ENCODE results near the gene NTM.

NTM gene

DNA sequence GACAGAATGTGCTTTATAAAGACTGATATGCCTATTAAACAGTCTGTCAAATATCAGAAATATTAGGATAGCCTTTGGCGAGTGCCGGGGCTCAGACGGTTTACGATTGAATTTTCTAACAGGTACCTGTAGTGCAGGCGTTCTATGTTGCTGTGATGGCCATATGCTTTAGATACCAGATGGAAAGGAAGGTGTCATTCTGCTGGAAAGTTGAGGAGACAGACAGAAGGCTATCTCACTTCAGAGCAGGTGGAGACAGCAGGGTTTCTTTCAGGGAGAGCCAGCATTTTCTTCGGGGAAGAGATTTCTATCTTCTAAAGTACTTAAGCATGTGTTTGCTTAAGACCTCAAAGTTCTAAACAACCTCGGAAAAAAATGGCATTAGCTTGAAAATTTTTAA is 415.4 kb downstream of the NTM start:
- FAIRE-seq = no peak
- DNase-seq (ENCODE audit: insufficient read length) = no peak
- TF ChIP-seq POLR2A (IDR thresholded peaks at IDR 0.05; ENCODE audit: low read depth, low read length) (no peak), POLR2AphosphoS5 (IDR thresholded peaks at IDR 0.05; ENCODE audit: low read depth, low read length) (no peak), TAF1 (IDR thresholded peaks at IDR 0.05; ENCODE audit: borderline replicate concordance, low read depth, low read length) (no peak)

DNA sequence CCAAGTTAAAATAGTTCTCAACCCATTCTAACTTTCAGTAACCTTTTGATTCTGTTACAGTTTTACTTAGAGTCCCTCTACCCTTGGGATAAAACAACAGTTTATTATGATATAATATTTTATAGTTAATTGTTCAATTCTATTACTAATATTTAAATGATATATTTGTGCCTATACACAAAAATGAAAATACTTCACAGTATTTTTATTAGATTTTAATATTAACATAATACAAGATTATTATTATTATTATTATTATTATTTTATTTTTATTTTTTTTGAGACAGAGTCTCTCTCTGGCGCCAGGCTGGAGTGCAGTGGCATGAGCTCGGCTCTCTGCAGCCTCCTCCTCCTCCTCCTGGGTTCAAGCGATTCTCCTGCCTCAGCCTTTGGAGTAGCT is 416.7 kb downstream of the NTM start:
- DNase-seq (ENCODE audit: insufficient read length) = no peak
- no peak for FAIRE-seq
- TF ChIP-seq POLR2AphosphoS5 (IDR thresholded peaks at IDR 0.05; ENCODE audit: low read depth, low read length) (no peak), POLR2A (IDR thresholded peaks at IDR 0.05; ENCODE audit: low read depth, low read length) (no peak), TAF1 (IDR thresholded peaks at IDR 0.05; ENCODE audit: borderline replicate concordance, low read depth, low read length) (no peak)

DNA sequence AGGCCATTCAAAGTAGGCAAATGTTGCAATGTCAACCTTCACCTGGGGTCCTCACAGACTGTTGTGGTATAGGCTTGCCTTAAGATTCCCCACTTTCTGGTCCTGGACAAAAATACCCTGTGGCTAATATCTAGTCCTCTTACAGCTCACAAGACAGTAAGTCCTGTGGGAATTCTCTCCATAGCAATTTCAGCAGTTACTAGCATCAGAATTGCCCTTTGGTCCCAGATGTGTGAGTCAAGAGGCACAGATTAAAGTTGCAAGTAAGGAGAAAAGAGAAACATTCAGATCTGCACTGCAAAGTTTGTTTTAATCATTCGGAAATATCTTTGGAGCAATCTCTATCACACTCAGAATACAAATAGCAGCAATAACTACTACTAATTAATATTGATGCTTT is 420.2 kb downstream of the NTM start:
- DNase-seq (ENCODE audit: insufficient read length) = no peak
- no peak for FAIRE-seq
- TF ChIP-seq POLR2A (IDR thresholded peaks at IDR 0.05; ENCODE audit: low read depth, low read length) (no peak), POLR2AphosphoS5 (IDR thresholded peaks at IDR 0.05; ENCODE audit: low read depth, low read length) (no peak), TAF1 (IDR thresholded peaks at IDR 0.05; ENCODE audit: borderline replicate concordance, low read depth, low read length) (no peak)

DNA sequence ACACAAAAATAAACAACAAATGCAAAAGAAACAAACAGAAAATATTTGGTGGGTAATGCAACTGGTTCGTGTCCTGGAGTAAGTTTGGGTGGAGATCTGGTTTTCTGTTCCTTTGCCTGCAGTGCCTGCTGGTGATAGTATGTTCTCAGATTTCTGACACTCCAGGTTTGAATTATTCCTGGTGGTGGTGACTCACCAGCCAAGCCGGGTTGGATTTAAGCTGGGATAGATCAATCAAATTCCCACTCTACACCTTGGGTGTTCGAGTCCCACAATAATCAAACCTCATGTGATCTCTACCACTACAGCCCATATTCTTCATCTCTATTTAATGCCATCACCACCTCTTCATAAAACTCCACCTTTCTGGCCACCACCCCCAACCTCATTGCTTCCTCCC is 421.8 kb downstream of the NTM start:
- no peak for DNase-seq (ENCODE audit: insufficient read length)
- no peak for FAIRE-seq
- TF ChIP-seq TAF1 (IDR thresholded peaks at IDR 0.05; ENCODE audit: borderline replicate concordance, low read depth, low read length) (no peak), POLR2A (IDR thresholded peaks at IDR 0.05; ENCODE audit: low read depth, low read length) (no peak), POLR2AphosphoS5 (IDR thresholded peaks at IDR 0.05; ENCODE audit: low read depth, low read length) (no peak)

DNA sequence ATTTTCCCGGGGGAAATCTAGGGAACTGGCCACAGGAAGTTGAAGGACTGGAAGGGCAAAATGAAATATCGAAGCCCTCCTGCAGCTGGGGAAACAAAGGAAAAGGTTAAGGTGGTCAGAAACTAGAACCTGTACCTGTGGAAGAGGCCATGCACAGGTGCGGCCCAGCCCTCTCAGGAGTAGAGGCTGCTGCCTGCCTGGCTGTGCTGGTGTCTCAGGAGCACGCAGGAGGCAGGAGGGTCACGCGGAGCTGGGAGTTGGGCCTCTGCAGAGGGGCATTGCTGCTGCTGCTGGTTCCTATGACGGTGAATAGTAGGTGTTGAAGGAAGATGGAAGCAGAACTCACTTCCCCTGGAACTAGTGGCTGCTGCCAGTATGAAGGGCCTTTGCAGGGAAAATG is 425.7 kb downstream of the NTM start:
- FAIRE-seq = no peak
- no peak for DNase-seq (ENCODE audit: insufficient read length)
- no peak for TF ChIP-seq TAF1 (IDR thresholded peaks at IDR 0.05; ENCODE audit: borderline replicate concordance, low read depth, low read length)
- no peak for TF ChIP-seq POLR2A (IDR thresholded peaks at IDR 0.05; ENCODE audit: low read depth, low read length)
- no peak for TF ChIP-seq POLR2AphosphoS5 (IDR thresholded peaks at IDR 0.05; ENCODE audit: low read depth, low read length)

DNA sequence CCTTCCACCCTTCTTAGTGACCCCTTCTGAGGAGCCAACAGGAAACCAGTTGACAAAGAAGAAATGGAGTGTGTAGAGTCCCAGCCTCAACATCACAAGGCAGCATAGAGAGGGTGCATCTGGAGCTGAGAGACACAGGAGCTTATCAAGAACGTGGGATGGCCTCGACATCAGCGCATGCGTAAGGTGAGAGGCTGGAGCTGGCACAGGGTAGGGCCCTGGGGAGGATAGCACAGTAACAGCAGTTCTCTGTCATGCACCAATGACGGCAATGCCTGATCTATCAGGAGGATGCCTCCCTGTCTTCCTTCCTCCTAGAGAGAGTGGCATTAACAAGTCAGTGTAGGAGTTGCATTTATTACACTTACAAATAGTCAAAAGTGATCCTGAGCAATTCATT is 426.1 kb downstream of the NTM start:
- no peak for TF ChIP-seq TAF1 (IDR thresholded peaks at IDR 0.05; ENCODE audit: borderline replicate concordance, low read depth, low read length)
- no peak for TF ChIP-seq POLR2A (IDR thresholded peaks at IDR 0.05; ENCODE audit: low read depth, low read length)
- no peak for TF ChIP-seq POLR2AphosphoS5 (IDR thresholded peaks at IDR 0.05; ENCODE audit: low read depth, low read length)
- FAIRE-seq = no peak
- no peak for DNase-seq (ENCODE audit: insufficient read length)

DNA sequence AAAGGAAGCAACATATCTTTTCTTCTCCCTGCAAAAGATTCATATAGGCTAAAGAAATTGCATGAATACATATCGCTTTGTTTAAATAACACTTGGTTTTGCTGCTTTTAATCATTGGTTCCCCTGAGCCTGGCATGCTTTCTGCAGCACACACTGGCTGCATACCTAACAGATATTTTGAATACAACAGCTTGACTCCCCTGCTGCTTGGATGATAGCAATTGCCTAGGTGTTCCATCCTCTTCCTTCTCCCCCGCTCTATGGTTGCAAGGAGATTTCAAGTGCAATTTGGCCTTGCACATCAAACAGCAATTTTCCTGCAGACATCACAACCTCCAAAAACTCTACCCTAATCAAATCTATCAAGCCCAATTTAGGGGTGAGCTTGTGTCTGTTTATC is 430.0 kb downstream of the NTM start:
- DNase-seq (ENCODE audit: insufficient read length) (no peak), FAIRE-seq (no peak)
- TF ChIP-seq POLR2AphosphoS5 (IDR thresholded peaks at IDR 0.05; ENCODE audit: low read depth, low read length) (no peak), TAF1 (IDR thresholded peaks at IDR 0.05; ENCODE audit: borderline replicate concordance, low read depth, low read length) (no peak), POLR2A (IDR thresholded peaks at IDR 0.05; ENCODE audit: low read depth, low read length) (no peak)

DNA sequence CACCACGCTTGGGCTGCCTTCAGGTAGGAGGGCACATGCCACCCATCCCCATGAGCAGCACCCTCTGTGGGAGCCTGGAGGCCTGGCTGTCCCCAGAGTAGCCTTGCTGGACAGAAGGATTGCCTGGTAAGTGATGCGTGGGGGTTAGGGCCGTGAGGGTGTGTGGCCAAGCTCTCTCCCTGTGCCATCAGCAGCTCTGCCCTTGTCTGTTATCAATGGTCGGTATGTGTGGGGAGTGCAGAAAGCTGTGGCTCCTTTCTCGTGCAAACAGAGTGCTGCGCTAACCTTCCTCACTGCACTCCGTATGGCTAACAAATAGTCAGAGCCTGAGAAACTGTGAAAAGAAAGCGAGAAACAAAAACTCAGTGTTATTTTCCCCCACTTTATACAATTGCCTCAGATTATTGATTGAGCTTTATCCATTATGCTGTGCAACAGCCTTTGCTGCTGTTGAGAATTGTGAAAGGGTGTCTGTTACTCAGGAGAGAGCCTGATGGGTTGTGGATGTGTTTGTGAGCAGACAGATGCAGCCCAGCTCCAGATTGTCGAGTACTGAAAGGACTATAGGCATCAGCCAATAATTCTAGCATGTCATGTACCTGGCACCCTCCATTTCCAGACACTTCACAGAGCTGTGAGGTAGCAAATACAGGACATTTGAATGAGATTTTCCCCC is 432.2 kb downstream of the NTM start:
- no peak for FAIRE-seq
- TF ChIP-seq POLR2A (IDR thresholded peaks at IDR 0.05; ENCODE audit: low read depth, low read length) (no peak), TAF1 (IDR thresholded peaks at IDR 0.05; ENCODE audit: borderline replicate concordance, low read depth, low read length) (no peak), POLR2AphosphoS5 (IDR thresholded peaks at IDR 0.05; ENCODE audit: low read depth, low read length) (no peak)
- no peak for DNase-seq (ENCODE audit: insufficient read length)

DNA sequence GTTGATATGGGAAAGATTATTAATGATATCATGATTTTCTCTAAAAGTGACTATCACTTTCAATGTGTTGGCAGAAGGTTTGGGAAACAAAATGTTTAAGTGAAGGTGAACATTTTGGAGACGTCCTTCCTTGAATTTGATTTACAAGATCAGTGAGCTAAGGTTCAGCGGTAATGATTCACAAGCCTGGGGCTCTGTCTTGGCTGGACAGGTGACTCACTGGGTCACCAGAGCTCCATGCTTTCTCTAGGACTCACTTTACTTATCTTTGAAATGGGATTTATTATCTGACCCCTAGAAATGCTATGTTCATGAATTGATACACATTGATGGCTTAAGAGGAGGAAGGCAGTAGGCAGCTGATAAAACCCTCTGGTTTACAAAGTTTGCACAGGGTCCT is 437.5 kb downstream of the NTM start:
- no peak for TF ChIP-seq POLR2A (IDR thresholded peaks at IDR 0.05; ENCODE audit: low read depth, low read length)
- no peak for TF ChIP-seq TAF1 (IDR thresholded peaks at IDR 0.05; ENCODE audit: borderline replicate concordance, low read depth, low read length)
- TF ChIP-seq POLR2AphosphoS5 (IDR thresholded peaks at IDR 0.05; ENCODE audit: low read depth, low read length) = no peak
- DNase-seq (ENCODE audit: insufficient read length) (no peak), FAIRE-seq (no peak)

DNA sequence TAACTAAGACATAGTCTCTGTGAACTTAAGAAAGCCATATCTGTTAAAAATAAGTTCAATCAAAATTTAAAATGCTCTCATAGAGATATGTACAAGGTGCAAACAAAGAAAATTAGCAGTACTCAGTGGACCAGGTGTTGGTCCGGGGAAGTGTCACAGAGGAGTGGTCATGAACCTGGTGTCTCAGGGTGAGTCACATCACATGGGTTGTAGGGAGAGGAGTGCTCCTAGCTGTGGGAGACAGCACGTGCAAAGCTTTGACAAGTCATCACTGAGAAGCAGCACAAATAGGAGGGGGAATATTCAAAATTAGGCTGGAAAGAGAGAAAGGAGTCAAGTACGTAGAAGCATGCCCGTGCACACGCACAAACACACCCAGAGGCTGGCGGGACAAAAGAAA is 438.1 kb downstream of the NTM start:
- FAIRE-seq = no peak
- TF ChIP-seq TAF1 (IDR thresholded peaks at IDR 0.05; ENCODE audit: borderline replicate concordance, low read depth, low read length) = no peak
- TF ChIP-seq POLR2A (IDR thresholded peaks at IDR 0.05; ENCODE audit: low read depth, low read length) = no peak
- no peak for TF ChIP-seq POLR2AphosphoS5 (IDR thresholded peaks at IDR 0.05; ENCODE audit: low read depth, low read length)
- no peak for DNase-seq (ENCODE audit: insufficient read length)

DNA sequence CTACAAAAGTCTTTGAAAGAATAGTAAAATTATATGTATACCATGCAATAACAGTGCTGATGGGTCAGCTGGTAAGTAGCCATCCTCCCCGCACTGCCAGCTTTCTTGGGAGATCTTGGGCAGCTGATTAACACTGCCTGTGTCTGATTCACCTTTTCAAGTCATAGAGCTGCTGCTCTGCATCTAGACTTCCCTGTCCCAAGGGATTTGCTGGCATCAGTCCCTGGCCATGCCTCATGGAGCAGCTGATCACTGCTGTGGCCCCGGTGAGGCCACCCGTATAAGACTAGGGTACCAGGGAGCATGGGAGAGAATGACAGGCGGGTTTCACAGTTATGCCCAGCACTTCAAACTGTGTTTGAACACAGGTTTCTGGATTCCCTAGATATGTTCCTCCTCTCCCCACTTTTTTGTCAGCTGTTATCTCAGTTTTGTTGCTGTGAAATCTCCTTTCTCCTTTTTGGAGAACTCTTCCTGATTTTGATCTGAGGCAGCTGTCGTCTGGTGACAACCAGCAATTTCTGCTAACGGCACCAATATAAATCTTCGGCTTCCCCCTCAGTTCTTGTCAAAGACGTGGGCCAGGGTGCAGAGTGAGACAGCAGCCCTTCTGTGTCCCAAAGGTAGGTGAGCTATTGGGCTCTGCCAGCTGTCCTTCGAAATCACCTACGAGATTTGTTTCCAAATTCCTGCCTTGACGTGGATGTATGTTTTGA is 438.9 kb downstream of the NTM start:
- TF ChIP-seq POLR2AphosphoS5 (IDR thresholded peaks at IDR 0.05; ENCODE audit: low read depth, low read length) = no peak
- FAIRE-seq (no peak), DNase-seq (ENCODE audit: insufficient read length) (no peak)

DNA sequence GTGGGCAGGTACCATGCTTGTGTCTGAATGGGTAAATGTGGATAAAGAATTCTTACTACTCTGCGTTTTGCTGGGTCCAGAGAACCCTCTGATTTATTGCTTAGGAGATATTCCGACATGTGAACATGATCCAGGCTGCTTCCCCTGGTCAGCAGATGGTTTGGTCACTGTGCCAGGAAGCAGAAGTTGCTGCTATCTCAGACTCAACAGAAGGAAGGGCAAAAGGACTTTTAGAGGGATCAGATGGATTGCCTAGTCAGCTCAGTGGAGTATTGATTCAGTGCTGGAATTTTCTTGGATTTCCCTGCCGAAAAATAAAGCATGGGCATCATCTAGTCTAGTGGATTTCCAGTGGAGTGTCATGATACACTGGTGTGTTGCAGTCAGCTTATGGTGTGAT is 440.1 kb downstream of the NTM start:
- no peak for TF ChIP-seq POLR2AphosphoS5 (IDR thresholded peaks at IDR 0.05; ENCODE audit: low read depth, low read length)
- TF ChIP-seq TAF1 (IDR thresholded peaks at IDR 0.05; ENCODE audit: borderline replicate concordance, low read depth, low read length) = no peak
- TF ChIP-seq POLR2A (IDR thresholded peaks at IDR 0.05; ENCODE audit: low read depth, low read length) = no peak
- no peak for FAIRE-seq
- no peak for DNase-seq (ENCODE audit: insufficient read length)

All from GM12892 (cell line).